ENCODE results near the gene MFSD2B.

The MFSD2B gene

DNA sequence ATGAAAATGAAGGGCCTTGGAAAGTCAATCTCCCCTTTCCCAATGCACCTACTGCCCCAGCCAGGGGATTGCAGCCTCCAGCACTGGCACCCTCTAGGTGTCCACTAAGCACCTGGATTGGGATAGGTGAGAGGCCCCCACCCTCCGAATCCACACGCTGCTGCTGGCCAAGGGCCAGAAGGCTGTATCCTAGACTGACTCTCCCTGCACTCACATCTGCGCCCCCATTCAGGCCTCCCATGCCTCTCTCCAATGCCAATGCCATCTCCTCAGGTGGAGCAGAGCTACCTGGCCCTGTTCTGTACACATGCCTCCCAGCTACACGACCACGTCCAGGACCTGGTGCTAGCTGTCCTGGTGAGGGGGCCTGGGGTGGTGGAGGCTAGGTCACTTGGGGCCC, 9.8 kb downstream of the MFSD2B start:
- H3K36me3 ChIP-seq (ENCODE audit: control insufficient read depth in 2 of 2, insufficient read depth in 2 of 2, low read length in 2 of 2): peaks cover 3 to 6% of the 10 kb centered on the region in 2 donors
- H3K4me3 ChIP-seq (ENCODE audit: low read length in 2 of 2): no peak overlapping the region
- H3K9me3 ChIP-seq (ENCODE audit: control insufficient read depth in 2 of 2, low read length in 2 of 2): no peaks in the 10 kb centered on the region
- H3K9ac ChIP-seq (ENCODE audit: low read depth in 1 of 2, low read length in 2 of 2): no peak overlapping the region
- no peak overlapping the region for H3K27ac ChIP-seq (ENCODE audit: low read depth in 2 of 2, low read length in 2 of 2)
- H3K27me3 ChIP-seq (ENCODE audit: control insufficient read depth in 2 of 2, insufficient read depth in 2 of 2, low read length in 2 of 2): no peaks in the 10 kb centered on the region
- no peaks in the 10 kb centered on the region for H3K4me1 ChIP-seq (ENCODE audit: control insufficient read depth in 2 of 2, insufficient read depth in 2 of 2, low read length in 2 of 2)

GRCh38 chr2:24020244-24020643, 10.4 kb downstream of the MFSD2B start:
- Histone ChIP-seq H3K27me3 (ENCODE audit: control insufficient read depth in 2 of 2, insufficient read depth in 2 of 2, low read length in 2 of 2) (no peaks in the 10 kb centered on the region), H3K36me3 (ENCODE audit: control insufficient read depth in 2 of 2, insufficient read depth in 2 of 2, low read length in 2 of 2) (peaks cover 3 to 9% of the 10 kb centered on the region in 2 donors), H3K9me3 (ENCODE audit: control insufficient read depth in 2 of 2, low read length in 2 of 2) (no peaks in the 10 kb centered on the region)

GRCh38 chr2:24021122-24021998, 11.5 kb downstream of the MFSD2B start:
- Histone ChIP-seq H3K27ac (ENCODE audit: low read depth in 2 of 2, low read length in 2 of 2) (no peak overlapping the region), H3K4me1 (ENCODE audit: control insufficient read depth in 2 of 2, insufficient read depth in 2 of 2, low read length in 2 of 2) (no peaks in the 10 kb centered on the region), H3K9me3 (ENCODE audit: control insufficient read depth in 2 of 2, low read length in 2 of 2) (no peaks in the 10 kb centered on the region), H3K4me3 (ENCODE audit: low read length in 2 of 2) (no peak overlapping the region), H3K27me3 (ENCODE audit: control insufficient read depth in 2 of 2, insufficient read depth in 2 of 2, low read length in 2 of 2) (no peaks in the 10 kb centered on the region), H3K36me3 (ENCODE audit: control insufficient read depth in 2 of 2, insufficient read depth in 2 of 2, low read length in 2 of 2) (peaks cover 3 to 14% of the 10 kb centered on the region in 2 donors), H3K9ac (ENCODE audit: low read depth in 1 of 2, low read length in 2 of 2) (no peak overlapping the region)

More at GRCh38 chr2:24020244-24020643, 10.4 kb downstream of the MFSD2B start:
- Histone ChIP-seq H3K27ac (ENCODE audit: low read depth in 2 of 2, low read length in 2 of 2) (no peak overlapping the region), H3K4me3 (ENCODE audit: low read length in 2 of 2) (no peak overlapping the region), H3K9ac (ENCODE audit: low read depth in 1 of 2, low read length in 2 of 2) (no peak overlapping the region), H3K4me1 (ENCODE audit: control insufficient read depth in 2 of 2, insufficient read depth in 2 of 2, low read length in 2 of 2) (no peaks in the 10 kb centered on the region)

DNA sequence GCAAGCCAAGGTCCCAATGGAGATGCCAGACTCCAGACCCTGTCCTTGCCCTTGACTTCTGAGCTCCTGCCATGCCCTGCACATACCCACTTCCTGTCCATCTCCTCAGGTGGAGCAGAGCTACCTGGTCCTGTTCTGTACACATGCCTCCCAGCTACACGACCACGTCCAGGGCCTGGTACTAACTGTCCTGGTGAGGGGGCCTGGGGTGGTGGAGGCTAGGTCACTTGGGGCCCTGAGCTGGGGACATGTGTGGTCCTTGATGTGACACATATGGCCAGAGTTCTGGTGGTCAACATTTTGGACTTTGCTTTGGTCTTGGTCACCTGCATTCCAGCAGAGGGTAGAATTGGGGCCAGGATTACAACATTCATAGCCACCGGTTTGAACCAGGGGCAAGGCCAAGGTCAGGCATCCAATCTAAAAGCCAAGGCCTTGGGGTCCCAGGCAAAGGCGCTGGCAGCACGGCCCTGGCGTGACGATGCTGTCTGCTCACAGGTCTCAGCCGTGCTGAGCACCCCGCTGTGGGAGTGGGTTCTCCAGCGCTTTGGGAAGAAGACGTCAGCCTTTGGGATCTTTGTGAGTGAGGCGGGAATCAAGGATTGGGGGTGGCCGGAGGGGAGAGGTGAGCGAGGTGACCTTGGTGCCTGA, 12.6 kb downstream of the MFSD2B start:
- Histone ChIP-seq H3K9ac (ENCODE audit: low read depth in 1 of 2, low read length in 2 of 2) (no peak overlapping the region), H3K4me1 (ENCODE audit: control insufficient read depth in 2 of 2, insufficient read depth in 2 of 2, low read length in 2 of 2) (no peaks in the 10 kb centered on the region), H3K4me3 (ENCODE audit: low read length in 2 of 2) (no peak overlapping the region), H3K27ac (ENCODE audit: low read depth in 2 of 2, low read length in 2 of 2) (no peak overlapping the region), H3K9me3 (ENCODE audit: control insufficient read depth in 2 of 2, low read length in 2 of 2) (no peaks in the 10 kb centered on the region), H3K27me3 (ENCODE audit: control insufficient read depth in 2 of 2, insufficient read depth in 2 of 2, low read length in 2 of 2) (no peaks in the 10 kb centered on the region), H3K36me3 (ENCODE audit: control insufficient read depth in 2 of 2, insufficient read depth in 2 of 2, low read length in 2 of 2) (peaks cover 3 to 17% of the 10 kb centered on the region in 2 donors)

- Histone ChIP-seq H3K4me1 (ENCODE audit: control insufficient read depth in 2 of 2, insufficient read depth in 2 of 2, low read length in 2 of 2) (no peaks in the 10 kb centered on the region), H3K36me3 (ENCODE audit: control insufficient read depth in 2 of 2, insufficient read depth in 2 of 2, low read length in 2 of 2) (peaks cover 3 to 17% of the 10 kb centered on the region in 2 donors), H3K27me3 (ENCODE audit: control insufficient read depth in 2 of 2, insufficient read depth in 2 of 2, low read length in 2 of 2) (no peaks in the 10 kb centered on the region), H3K9me3 (ENCODE audit: control insufficient read depth in 2 of 2, low read length in 2 of 2) (no peaks in the 10 kb centered on the region), H3K27ac (ENCODE audit: low read depth in 2 of 2, low read length in 2 of 2) (no peak overlapping the region), H3K9ac (ENCODE audit: low read depth in 1 of 2, low read length in 2 of 2) (no peak overlapping the region), H3K4me3 (ENCODE audit: low read length in 2 of 2) (no peak overlapping the region)
These were observed 13.2 kb downstream of the MFSD2B start for GRCh38 chr2:24022975-24023575.

DNA sequence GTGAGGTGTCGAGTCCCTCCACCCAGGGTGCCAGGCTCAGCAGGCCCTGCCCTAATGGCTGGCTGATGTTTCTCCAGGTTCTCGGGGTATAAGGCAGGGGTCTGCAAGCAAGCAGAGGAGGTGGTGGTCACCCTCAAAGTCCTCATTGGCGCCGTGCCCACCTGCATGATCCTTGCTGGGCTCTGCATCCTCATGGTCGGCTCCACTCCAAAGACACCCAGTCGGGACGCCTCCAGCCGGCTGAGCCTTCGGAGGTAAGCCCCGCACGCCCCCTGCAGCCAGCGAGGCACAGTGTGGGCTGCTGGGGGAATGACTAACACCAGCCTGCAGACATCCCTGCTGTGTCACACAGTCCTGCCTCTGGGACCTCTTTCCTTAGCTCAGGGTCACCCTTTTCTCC, 14.1 kb downstream of the MFSD2B start:
- H3K9me3 ChIP-seq (ENCODE audit: control insufficient read depth in 2 of 2, low read length in 2 of 2): no peaks in the 10 kb centered on the region
- H3K36me3 ChIP-seq (ENCODE audit: control insufficient read depth in 2 of 2, insufficient read depth in 2 of 2, low read length in 2 of 2): peaks cover 6 to 18% of the 10 kb centered on the region in 2 donors
- H3K27ac ChIP-seq (ENCODE audit: low read depth in 2 of 2, low read length in 2 of 2): no peak overlapping the region
- H3K27me3 ChIP-seq (ENCODE audit: control insufficient read depth in 2 of 2, insufficient read depth in 2 of 2, low read length in 2 of 2): no peaks in the 10 kb centered on the region
- no peak overlapping the region for H3K9ac ChIP-seq (ENCODE audit: low read depth in 1 of 2, low read length in 2 of 2)
- no peaks in the 10 kb centered on the region for H3K4me1 ChIP-seq (ENCODE audit: control insufficient read depth in 2 of 2, insufficient read depth in 2 of 2, low read length in 2 of 2)
- H3K4me3 ChIP-seq (ENCODE audit: low read length in 2 of 2): no peak overlapping the region

GRCh38 chr2:24024996-24025663, 15.2 kb downstream of the MFSD2B start:
- Histone ChIP-seq H3K36me3 (ENCODE audit: control insufficient read depth in 2 of 2, insufficient read depth in 2 of 2, low read length in 2 of 2) (peaks cover 14 to 27% of the 10 kb centered on the region in 2 donors), H3K9ac (ENCODE audit: low read depth in 1 of 2, low read length in 2 of 2) (no peak overlapping the region), H3K4me3 (ENCODE audit: low read length in 2 of 2) (no peak overlapping the region), H3K9me3 (ENCODE audit: control insufficient read depth in 2 of 2, low read length in 2 of 2) (no peaks in the 10 kb centered on the region), H3K4me1 (ENCODE audit: control insufficient read depth in 2 of 2, insufficient read depth in 2 of 2, low read length in 2 of 2) (no peaks in the 10 kb centered on the region), H3K27ac (ENCODE audit: low read depth in 2 of 2, low read length in 2 of 2) (no peak overlapping the region), H3K27me3 (ENCODE audit: control insufficient read depth in 2 of 2, insufficient read depth in 2 of 2, low read length in 2 of 2) (no peaks in the 10 kb centered on the region)

GRCh38 chr2:24026233-24026632, 16.3 kb downstream of the MFSD2B start:
- H3K9me3 ChIP-seq (ENCODE audit: control insufficient read depth in 2 of 2, low read length in 2 of 2): no peaks in the 10 kb centered on the region
- no peak overlapping the region for H3K27ac ChIP-seq (ENCODE audit: low read depth in 2 of 2, low read length in 2 of 2)
- H3K9ac ChIP-seq (ENCODE audit: low read depth in 1 of 2, low read length in 2 of 2): no peak overlapping the region
- no peaks in the 10 kb centered on the region for H3K4me1 ChIP-seq (ENCODE audit: control insufficient read depth in 2 of 2, insufficient read depth in 2 of 2, low read length in 2 of 2)
- H3K4me3 ChIP-seq (ENCODE audit: low read length in 2 of 2): no peak overlapping the region
- H3K36me3 ChIP-seq (ENCODE audit: control insufficient read depth in 2 of 2, insufficient read depth in 2 of 2, low read length in 2 of 2): peaks cover 18 to 36% of the 10 kb centered on the region in 2 donors
- H3K27me3 ChIP-seq (ENCODE audit: control insufficient read depth in 2 of 2, insufficient read depth in 2 of 2, low read length in 2 of 2): no peaks in the 10 kb centered on the region

DNA sequence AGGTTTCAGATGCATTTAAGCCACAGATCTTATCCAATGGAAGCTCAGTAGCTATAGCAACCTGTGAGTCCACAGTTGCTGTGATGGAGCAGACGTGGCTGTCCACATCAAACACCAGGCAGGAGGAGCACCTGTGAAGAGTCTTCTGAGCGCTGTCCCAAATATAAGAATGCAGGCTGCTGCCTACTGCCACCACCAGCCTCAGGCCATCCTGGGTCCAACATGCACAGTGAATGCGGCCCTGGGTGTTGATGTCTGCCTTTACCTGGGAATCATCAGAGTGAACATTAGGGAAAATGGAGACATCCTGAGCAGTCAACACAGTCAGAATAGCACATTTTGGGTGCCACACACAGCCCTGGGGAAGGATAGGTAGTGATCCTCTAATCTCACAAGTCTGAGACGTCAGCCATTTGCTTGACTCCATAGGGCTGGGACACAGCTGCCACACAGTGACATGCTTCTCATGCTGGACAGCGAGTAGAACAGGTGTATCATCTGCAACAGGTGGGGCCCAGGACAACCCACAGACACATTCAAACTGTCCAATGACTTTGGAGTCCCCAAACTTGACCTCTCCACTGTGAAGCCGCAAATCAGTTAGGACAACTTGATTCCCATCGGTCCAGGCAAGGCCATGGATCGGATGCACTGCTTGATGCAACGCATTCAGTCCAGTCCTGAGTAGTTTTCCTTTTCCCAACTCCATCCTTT, 29.1 kb downstream of the MFSD2B start:
- no peak overlapping the region for H3K27ac ChIP-seq (ENCODE audit: low read depth in 2 of 2, low read length in 2 of 2)

More for the DNA sequence above, 29.1 kb downstream of the MFSD2B start:
- no peaks in the 10 kb centered on the region for H3K27me3 ChIP-seq (ENCODE audit: control insufficient read depth in 2 of 2, insufficient read depth in 2 of 2, low read length in 2 of 2)
- H3K4me3 ChIP-seq (ENCODE audit: low read length in 2 of 2): no peak overlapping the region
- H3K36me3 ChIP-seq (ENCODE audit: control insufficient read depth in 2 of 2, insufficient read depth in 2 of 2, low read length in 2 of 2): peaks cover 14 to 21% of the 10 kb centered on the region in 2 donors
- H3K9ac ChIP-seq (ENCODE audit: low read depth in 1 of 2, low read length in 2 of 2): no peak overlapping the region
- no peaks in the 10 kb centered on the region for H3K4me1 ChIP-seq (ENCODE audit: control insufficient read depth in 2 of 2, insufficient read depth in 2 of 2, low read length in 2 of 2)
- H3K9me3 ChIP-seq (ENCODE audit: control insufficient read depth in 2 of 2, low read length in 2 of 2): no peaks in the 10 kb centered on the region

Data from mucosa of rectum (tissue), 2 donors.